ENCODE measurements around the gene FSTL4.
"Not testable (repeated sequence)": the region's sequence is repeated elsewhere in the genome, so short reads cannot be mapped to it uniquely, and the experiment has no call there.

The FSTL4 gene

GRCh38 chr5:133192716-133193115, 419.6 kb downstream of the FSTL4 start:
- no peak for DNase-seq (ENCODE audit: extremely low read depth, low read depth)
- no peak for TF ChIP-seq CTCF (IDR thresholded peaks at IDR 0.05; ENCODE audit: low read depth, low read length)

GRCh38 chr5:133189881-133190280, 422.5 kb downstream of the FSTL4 start:
- no peak for DNase-seq (ENCODE audit: extremely low read depth, low read depth)
- TF ChIP-seq CTCF (IDR thresholded peaks at IDR 0.05; ENCODE audit: low read depth, low read length): no peak

- TF ChIP-seq CTCF (IDR thresholded peaks at IDR 0.05; ENCODE audit: low read depth, low read length): no peak
- no peak for DNase-seq (ENCODE audit: extremely low read depth, low read depth)
Observed at GRCh38 chr5:133179405-133179804, 432.9 kb downstream of the FSTL4 start.

GRCh38 chr5:133170756-133171387, 441.5 kb downstream of the FSTL4 start:
- not testable (repeated sequence) for DNase-seq (ENCODE audit: extremely low read depth, low read depth)

GRCh38 chr5:133164759-133165158, 447.6 kb downstream of the FSTL4 start:
- DNase-seq (ENCODE audit: extremely low read depth, low read depth): no peak
- TF ChIP-seq CTCF (IDR thresholded peaks at IDR 0.05; ENCODE audit: low read depth, low read length): no peak

GRCh38 chr5:133163839-133164238, 448.5 kb downstream of the FSTL4 start:
- TF ChIP-seq CTCF (IDR thresholded peaks at IDR 0.05; ENCODE audit: low read depth, low read length): no peak
- no peak for DNase-seq (ENCODE audit: extremely low read depth, low read depth)

- no peak for DNase-seq (ENCODE audit: extremely low read depth, low read depth)
- no peak for TF ChIP-seq CTCF (IDR thresholded peaks at IDR 0.05; ENCODE audit: low read depth, low read length)
Observed at GRCh38 chr5:133159543-133159942, 452.8 kb downstream of the FSTL4 start.

GRCh38 chr5:133155326-133155969, 456.9 kb downstream of the FSTL4 start:
- DNase-seq (ENCODE audit: extremely low read depth, low read depth): no peak
- TF ChIP-seq CTCF (IDR thresholded peaks at IDR 0.05; ENCODE audit: low read depth, low read length): no peak
